ENCODE data around the gene UBAP1L. TPM values are rescaled to one million over a fixed set of nuclear protein-coding genes. Genes with fewer than 3 reads are reported as not detected.

The UBAP1L gene
- total and polyA plus RNA-seq, 8 donors, result 1.5 to 11.4 (median 2.6) TPM

- no peaks in the 10 kb centered on the region for H3K36me3 ChIP-seq
- FAIRE-seq (no peak), DNase-seq (no peak), ATAC-seq (peak in 1 of 4 donors; percentile 39)
- WGBS, 2 donors, result 20 to 22% methylated on average over 7 of the region's 7 CpGs
- no peaks in the 10 kb centered on the region for H3K4me1 ChIP-seq
- H3K27ac ChIP-seq, result no peak overlapping the region
- no peak overlapping the region for H3K4me3 ChIP-seq
- H3K27me3 ChIP-seq, result no peaks in the 10 kb centered on the region
- no peak for TF ChIP-seq CTCF (IDR thresholded peaks at IDR 0.05)
- intact Hi-C loops (cut with DNase I), result no loop called here
- no peaks in the 10 kb centered on the region for H3K9me3 ChIP-seq
Observed at GRCh38 chr15:65082303-65082953, 32.6 kb downstream of the UBAP1L start.

- Histone ChIP-seq H3K4me1 (no peaks in the 10 kb centered on the region), H3K9me3 (no peaks in the 10 kb centered on the region), H3K36me3 (no peaks in the 10 kb centered on the region), H3K27me3 (no peaks in the 10 kb centered on the region), H3K27ac (no peak overlapping the region), H3K4me3 (no peak overlapping the region)
- FAIRE-seq, result no peak
- no peak for TF ChIP-seq CTCF (IDR thresholded peaks at IDR 0.05)
- WGBS, 2 donors, result 60 to 80% methylated on average over 5 of the region's 5 CpGs
- intact Hi-C loops (cut with DNase I), result no loop called here
- ATAC-seq, result no peak
- DNase-seq, result no peak
Observed at GRCh38 chr15:65081758-65082157, 33.2 kb downstream of the UBAP1L start.

GRCh38 chr15:65081270-65081669 lies 33.7 kb downstream of the UBAP1L start:
- no peak for TF ChIP-seq CTCF (IDR thresholded peaks at IDR 0.05)
- DNase-seq (no peak), ATAC-seq (no peak), FAIRE-seq (no peak)
- no peaks in the 10 kb centered on the region for H3K27me3 ChIP-seq
- H3K36me3 ChIP-seq, result no peaks in the 10 kb centered on the region
- H3K27ac ChIP-seq, result no peak overlapping the region
- WGBS, 2 donors, result 52 to 53% methylated on average over 6 of the region's 6 CpGs
- intact Hi-C loops (cut with DNase I), result no loop called here
- H3K4me3 ChIP-seq, result no peak overlapping the region
- H3K4me1 ChIP-seq, result no peaks in the 10 kb centered on the region
- no peaks in the 10 kb centered on the region for H3K9me3 ChIP-seq

- no peaks in the 10 kb centered on the region for H3K27me3 ChIP-seq
- FAIRE-seq, result no peak
Observed at GRCh38 chr15:65079580-65079979, 35.4 kb downstream of the UBAP1L start.

More at GRCh38 chr15:65079580-65079979, 35.4 kb downstream of the UBAP1L start:
- DNase-seq, result no peak
- WGBS, 2 donors, result 86 to 96% methylated on average over 5 of the region's 5 CpGs
- intact Hi-C loops (cut with DNase I), result no loop called here
- no peak overlapping the region for H3K4me3 ChIP-seq
- TF ChIP-seq CTCF (IDR thresholded peaks at IDR 0.05), result no peak
- no peaks in the 10 kb centered on the region for H3K36me3 ChIP-seq
- H3K4me1 ChIP-seq, result no peaks in the 10 kb centered on the region
- H3K9me3 ChIP-seq, result no peaks in the 10 kb centered on the region
- ATAC-seq, result no peak
- H3K27ac ChIP-seq, result no peak overlapping the region
